Pons (tissue), 1 donor: ENCODE measurements around the gene GAS2L2.

Experiments
- DNase-seq: peaks from one replicate; pipeline ENCODE4 v3.0.0-alpha.2; 2016; ENCODE audit warnings: low spot score

Gene GAS2L2

DNA sequence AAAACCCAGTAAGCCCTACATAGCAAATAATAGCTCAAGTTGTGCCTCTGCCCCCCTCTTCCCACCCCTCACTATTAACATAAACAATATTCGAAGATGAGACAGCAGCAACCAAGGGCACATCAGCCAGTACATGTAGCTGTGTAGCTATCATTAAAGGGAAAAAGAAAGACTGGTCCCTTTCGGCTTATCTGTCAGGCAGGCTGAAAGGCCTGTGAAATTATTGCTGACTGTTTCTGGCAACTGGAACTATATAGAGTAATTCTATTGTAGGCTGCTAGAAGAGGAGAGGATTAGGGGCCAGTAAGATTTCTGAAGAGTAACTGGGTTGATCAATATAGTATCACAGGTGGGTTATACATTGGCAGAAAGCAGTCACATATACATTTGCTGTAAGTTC, 58.1 kb downstream of the GAS2L2 start:
- no peak for DNase-seq
